NCI-H82 treated with DMSO at 0.1 percent for 48 hours (cell line): Measurements from ENCODE around the gene CUX1.
"Not testable (repeated sequence)": the region's sequence is repeated elsewhere in the genome, so short reads cannot be mapped to it uniquely, and the experiment has no call there.

Experiments used
- DNase-seq: peaks from one replicate; lab custom pipeline; 2025; ENCODE audit not compliant: unreplicated experiment; lab: John Stamatoyannopoulos, UW

The CUX1 gene

GRCh38 chr7:102169651-102170392 is 352.4 kb downstream of the CUX1 start:
- no peak for DNase-seq

- no peak for DNase-seq
Observed at GRCh38 chr7:102170393-102170970, 353.1 kb downstream of the CUX1 start.

DNA sequence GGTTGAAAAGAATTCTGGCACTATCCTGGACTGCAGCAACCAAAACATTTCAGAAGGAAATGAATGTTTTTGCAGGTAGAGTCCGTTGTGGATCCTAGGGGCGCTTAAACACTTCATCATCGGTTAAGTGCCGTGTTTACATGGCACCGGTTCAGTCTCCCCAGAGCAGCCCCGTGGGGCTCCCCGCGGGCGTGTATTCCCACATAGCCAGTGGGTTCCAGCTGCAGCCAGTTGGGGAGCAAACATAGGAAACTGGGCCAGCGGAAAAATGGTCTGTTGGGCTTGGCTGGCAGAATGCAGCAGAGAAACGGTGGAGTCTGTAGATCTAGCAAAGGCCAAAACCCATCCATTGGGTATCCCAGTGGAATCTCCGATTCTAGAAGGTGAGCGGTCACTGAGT is 356.2 kb downstream of the CUX1 start:
- no peak for DNase-seq

DNA sequence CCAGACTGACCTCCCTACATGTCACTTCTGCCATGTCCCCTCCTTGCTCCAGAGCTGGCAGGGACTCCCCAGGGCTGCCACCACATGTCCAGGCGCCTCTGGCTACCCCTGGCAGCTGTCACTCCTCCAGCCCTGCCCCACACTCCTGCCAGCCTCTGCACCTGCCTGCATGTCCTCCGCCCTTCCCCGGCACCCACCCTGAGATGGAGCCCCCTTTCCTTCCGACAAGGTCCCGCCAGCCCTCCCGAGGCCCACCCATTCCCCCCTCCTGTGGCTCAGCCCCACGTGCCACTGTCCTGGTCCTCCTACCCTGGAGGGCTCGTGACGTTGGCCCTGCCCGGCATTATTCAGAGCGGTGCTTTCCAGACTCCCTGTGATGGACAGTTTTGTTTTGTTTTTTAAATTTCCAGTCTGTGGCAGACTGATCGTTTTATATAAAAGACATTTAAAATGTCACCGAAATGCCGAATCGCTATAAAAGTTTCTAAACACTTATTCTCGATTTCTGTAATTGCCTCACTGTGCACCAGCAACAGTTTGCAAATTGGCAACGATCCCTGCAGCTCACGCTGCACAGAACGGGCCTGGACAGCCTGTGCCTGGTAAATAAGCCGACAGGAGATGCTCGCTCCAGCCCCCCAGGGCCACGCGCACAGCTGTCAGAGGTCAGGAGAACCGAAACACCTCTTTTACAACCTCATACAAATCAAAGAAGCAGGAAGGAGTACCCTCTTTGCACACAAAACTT is 358.2 kb downstream of the CUX1 start:
- no peak for DNase-seq

DNA sequence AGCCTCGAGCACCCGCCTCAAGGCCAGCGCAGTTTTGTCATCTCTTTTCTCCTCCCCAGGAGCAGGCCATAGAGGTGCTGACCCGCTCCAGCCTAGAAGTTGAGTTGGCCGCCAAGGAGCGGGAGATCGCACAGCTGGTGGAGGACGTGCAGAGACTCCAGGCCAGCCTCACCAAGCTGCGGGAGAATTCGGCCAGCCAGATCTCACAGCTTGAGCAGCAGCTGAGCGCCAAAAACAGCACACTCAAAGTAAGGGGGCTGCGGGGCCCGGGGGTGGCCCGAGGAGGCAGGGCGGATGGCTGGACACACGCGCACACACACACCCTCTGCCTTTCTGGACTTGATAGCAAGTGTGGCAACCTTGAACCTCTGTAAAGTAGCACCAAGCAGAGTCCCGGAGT is 361.0 kb downstream of the CUX1 start:
- DNase-seq = no peak

GRCh38 chr7:102180727-102181126 is 363.3 kb downstream of the CUX1 start:
- DNase-seq = no peak

- DNase-seq = no peak
Observed at GRCh38 chr7:102181517-102181916, 364.1 kb downstream of the CUX1 start.

GRCh38 chr7:102182016-102182415 is 364.6 kb downstream of the CUX1 start:
- no peak for DNase-seq

- not testable (repeated sequence) for DNase-seq
Observed at GRCh38 chr7:102183848-102184247, 366.4 kb downstream of the CUX1 start.

- no peak for DNase-seq
Observed at GRCh38 chr7:102184303-102184702, 366.9 kb downstream of the CUX1 start.

GRCh38 chr7:102185796-102186195 is 368.4 kb downstream of the CUX1 start:
- DNase-seq = no peak

DNA sequence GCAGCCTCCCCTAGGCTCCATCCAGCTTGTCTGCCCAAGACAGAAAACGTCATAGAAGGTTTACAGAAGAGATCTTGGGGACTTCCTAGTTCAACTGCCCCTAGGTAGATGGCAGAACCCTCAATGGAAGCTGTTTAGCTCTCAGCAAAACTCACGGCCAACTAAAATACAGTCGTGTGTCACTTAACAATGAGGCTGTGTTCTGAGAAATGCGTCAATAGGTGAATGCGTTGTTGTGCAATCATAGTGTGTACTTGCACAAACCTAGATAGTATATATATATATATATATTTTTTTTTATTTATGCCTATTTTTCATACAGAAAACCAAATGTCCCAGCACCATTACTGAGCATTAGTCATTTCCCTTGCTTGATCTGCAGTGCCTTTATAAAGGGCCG is 368.9 kb downstream of the CUX1 start:
- no peak for DNase-seq

GRCh38 chr7:102188746-102189145 is 371.3 kb downstream of the CUX1 start:
- no peak for DNase-seq

DNA sequence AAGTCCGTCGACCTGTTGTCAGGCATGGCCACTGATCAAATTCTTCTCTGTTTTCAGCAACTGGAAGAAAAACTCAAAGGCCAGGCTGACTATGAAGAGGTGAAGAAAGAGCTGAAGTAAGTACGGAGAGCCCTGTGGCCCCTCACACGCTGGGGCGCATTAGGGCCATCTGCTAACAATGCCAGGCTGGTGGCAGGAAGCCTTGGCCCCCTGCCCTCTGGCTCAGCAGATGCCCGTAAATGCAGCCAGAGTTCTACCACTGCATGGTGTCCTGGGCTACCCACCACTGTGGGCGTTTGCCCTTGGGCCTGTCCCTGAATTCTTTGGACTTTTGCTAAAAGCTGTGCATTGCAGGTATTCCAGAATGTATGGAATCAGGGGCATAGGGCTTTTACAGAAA is 372.3 kb downstream of the CUX1 start:
- no peak for DNase-seq

GRCh38 chr7:102190776-102191350 is 373.4 kb downstream of the CUX1 start:
- DNase-seq = no peak

DNA sequence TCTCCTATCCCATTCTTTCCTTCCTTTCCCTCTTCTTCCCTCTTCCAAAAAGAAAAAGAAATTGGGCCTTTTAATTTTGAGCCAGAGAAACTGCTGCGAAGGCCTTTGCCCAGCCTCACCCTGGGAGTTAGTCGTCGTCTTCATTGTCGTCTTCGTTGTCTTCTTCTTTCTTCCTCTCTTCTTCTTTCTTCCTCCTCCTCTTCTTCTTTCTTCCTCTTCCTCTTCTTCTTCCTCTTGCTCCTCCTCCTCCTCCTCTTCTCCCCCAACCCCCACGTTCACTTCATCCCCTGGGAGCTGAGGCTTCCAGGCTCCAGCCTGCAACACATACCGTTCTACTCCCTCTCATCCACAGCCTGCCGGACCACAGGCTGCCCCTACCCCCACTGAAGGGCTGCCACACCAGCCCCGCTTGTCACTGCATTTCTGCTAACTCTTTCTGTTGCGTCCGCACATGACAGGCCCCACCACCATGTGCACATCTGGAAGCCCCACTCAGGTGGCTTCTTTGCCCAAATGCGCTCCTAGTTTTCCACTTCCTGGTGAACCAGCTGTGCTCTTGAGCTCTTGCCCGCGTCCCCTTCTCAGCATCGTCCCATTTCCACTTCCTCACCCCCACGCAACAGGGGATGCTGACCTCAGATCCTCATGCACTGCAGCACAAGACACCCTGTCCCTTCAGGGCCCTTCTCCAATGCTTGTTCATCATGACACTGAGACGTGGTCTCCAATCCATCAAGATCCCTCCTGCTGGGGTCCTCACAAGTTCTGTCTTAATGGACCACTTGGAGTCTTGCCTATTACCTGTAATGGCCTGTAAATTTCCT is 374.3 kb downstream of the CUX1 start:
- no peak for DNase-seq

DNA sequence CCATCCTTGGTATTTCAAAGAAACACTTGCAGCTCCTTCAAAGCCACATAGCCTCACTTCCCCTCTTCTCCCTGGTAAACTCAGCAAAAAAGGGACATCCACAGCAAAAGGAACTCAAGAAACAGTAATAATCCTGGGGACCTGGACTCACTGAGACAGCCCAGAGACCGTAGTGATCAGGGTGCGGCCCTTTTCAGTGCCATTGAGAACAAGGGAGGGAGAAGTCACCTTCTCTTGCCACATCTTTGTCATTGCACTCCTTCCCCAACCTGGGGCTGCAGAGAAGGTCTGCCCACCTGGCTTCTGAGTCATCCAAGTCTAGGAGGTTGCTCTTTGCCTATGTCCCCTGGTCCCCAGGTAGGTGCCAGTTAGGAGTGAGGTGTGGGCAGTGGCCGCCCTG is 375.4 kb downstream of the CUX1 start:
- DNase-seq = no peak

GRCh38 chr7:102193806-102194205 is 376.4 kb downstream of the CUX1 start:
- no peak for DNase-seq

DNA sequence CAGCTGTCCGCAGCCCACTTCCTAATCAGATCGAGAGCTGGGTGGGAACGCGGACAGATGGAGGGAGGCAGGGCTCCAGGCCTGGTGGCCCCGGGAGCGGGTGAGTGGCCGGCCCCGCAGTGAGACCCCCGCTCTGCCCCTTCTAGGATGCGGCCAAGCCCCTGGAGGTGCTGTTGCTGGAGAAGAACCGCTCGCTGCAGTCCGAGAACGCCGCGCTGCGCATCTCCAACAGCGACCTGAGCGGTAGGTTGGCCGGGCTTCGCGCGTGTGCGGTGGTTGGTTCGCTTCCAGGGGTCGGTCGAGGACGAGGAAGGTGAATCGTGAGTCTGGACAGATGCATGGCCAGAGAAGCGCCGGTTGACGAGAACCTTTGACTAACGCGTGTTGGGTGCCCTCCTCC is 377.9 kb downstream of the CUX1 start:
- no peak for DNase-seq

DNA sequence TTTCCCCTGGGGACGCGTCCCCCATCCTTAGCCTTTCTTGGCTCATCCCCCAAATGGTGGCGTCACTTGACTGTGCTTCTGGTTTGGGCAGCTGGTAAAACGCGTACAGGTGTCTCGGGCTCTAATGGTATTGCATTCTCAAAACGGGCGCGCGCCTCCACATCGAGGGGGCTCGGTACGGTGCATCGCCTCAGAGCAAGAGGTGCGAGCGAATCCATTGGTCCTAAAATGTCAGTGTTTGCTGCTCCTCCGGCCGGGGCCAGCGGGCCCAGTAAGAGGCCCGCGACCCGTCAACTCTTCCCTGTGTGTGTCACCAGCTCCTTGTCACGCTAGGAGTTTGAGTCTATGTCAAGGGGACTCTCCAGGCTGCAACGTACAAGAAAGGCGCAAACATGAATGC is 378.6 kb downstream of the CUX1 start:
- DNase-seq = no peak

GRCh38 chr7:102197161-102197560 is 379.7 kb downstream of the CUX1 start:
- DNase-seq = no peak
